Endothelial cell of hepatic sinusoid (primary cell): ENCODE data around the gene XIAP.

Experiments used
- in situ Hi-C: cut with HindIII; loops from 2 replicates; pipeline ENCODE4 v1.10.0; 2017; ENCODE audit warnings: low sequenced_read_pairs

XIAP gene

GRCh38 chrX:123959281-123960063 is 99.6 kb downstream of the XIAP start:
- in situ Hi-C loops: no loop called here

GRCh38 chrX:123960956-123961267 is 101.1 kb downstream of the XIAP start:
- in situ Hi-C loops: no loop called here

- in situ Hi-C loops: no loop called here
These were observed 101.6 kb downstream of the XIAP start, which contains the start of gene STAG2 for GRCh38 chrX:123961268-123962005. STAG2 (plus strand) TSS chrX:123961706; CDS start chrX:124022628, 60,922 bp downstream.

- in situ Hi-C loops: no loop called here
These were observed 102.2 kb downstream of the XIAP start for GRCh38 chrX:123962006-123962467.

GRCh38 chrX:123962794-123963373 is 103.0 kb downstream of the XIAP start:
- in situ Hi-C loops: no loop called here
